ENCODE measurements around the gene RABEP1. TPM values are rescaled to one million over a fixed set of nuclear protein-coding genes. Genes with fewer than 3 reads are reported as not detected.

RABEP1 gene
- total and polyA plus RNA-seq, 9 of the 15 experiments (the other 6 are each of a cell fraction or from before 2014, with no cell fraction given), result 8.2 to 38.9 (median 30.3) TPM

GRCh38 chr17:5419356-5419958, 137.4 kb downstream of the RABEP1 start, which contains the start of gene NUP88 (continued):
- TF ChIP-seq ZNF584 (CRISPR knock-in tag; IDR thresholded peaks at IDR 0.05; ENCODE audit: low read depth) (no peak), ARNT (IDR thresholded peaks at IDR 0.05) (no peak), BRCA1 (IDR thresholded peaks at IDR 0.05) (no peak), BRCA1 (CRISPR knock-in tag; IDR thresholded peaks at IDR 0.05) (no peak), ZNF263 (CRISPR knock-in tag; IDR thresholded peaks at IDR 0.05; ENCODE audit: borderline replicate concordance) (peak; percentile 33; the same call in 1 of the 2 replicates), FIP1L1 (IDR thresholded peaks at IDR 0.05; ENCODE audit: low read depth, low read length, poor library complexity, severe bottlenecking) (peak; percentile 28), ZNF324 (CRISPR knock-in tag; IDR thresholded peaks at IDR 0.05) (no peak), POLR2A (conservative IDR thresholded peaks at IDR 0.05) (peak; percentile 90), HMGN3 (IDR thresholded peaks at IDR 0.05; ENCODE audit: borderline replicate concordance, extremely low read depth, insufficient read length, low read depth, low read length) (no peak), NFRKB (IDR thresholded peaks at IDR 0.05; ENCODE audit: low read depth) (peak; percentile 85), SNRNP70 (optimal IDR thresholded peaks at IDR 0.05; ENCODE audit: low read depth, low read length) (no peak), ZNF311 (CRISPR knock-in tag; IDR thresholded peaks at IDR 0.05) (no peak), ILK (tag; IDR thresholded peaks at IDR 0.05; ENCODE audit: borderline replicate concordance, low read depth) (no peak), NFIC (IDR thresholded peaks at IDR 0.05) (no peak; the same call in 1 of the 2 replicates), ELF1 (tag; IDR thresholded peaks at IDR 0.05) (no peak; the same call in 1 of the 2 replicates), ZNF57 (CRISPR knock-in tag; IDR thresholded peaks at IDR 0.05) (no peak), POLR2B (IDR thresholded peaks at IDR 0.05; ENCODE audit: low read depth, partially characterized antibody) (peak; percentile 85), RNF2 (IDR thresholded peaks at IDR 0.05) (no peak), ADNP (tag; IDR thresholded peaks at IDR 0.05) (no peak), ZNF212 (CRISPR knock-in tag; IDR thresholded peaks at IDR 0.05) (no peak), TAF7 (tag; IDR thresholded peaks at IDR 0.05) (peak; percentile 45; the same call in 1 of the 2 replicates), CREB3 (tag; conservative IDR thresholded peaks at IDR 0.05; ENCODE audit: low read depth) (no peak), CXXC5 (CRISPR knock-in tag; IDR thresholded peaks at IDR 0.05) (peak; percentile 46; the same call in 1 of the 2 replicates), POLR2AphosphoS2 (IDR thresholded peaks at IDR 0.05; ENCODE audit: low read length) (no peak), OTX1 (CRISPR knock-in tag; IDR thresholded peaks at IDR 0.05) (no peak)

Measured in K562 (cell line).